ENCODE data around the gene NODAL. TPM values are rescaled to one million over a fixed set of nuclear protein-coding genes. Genes with fewer than 3 reads are reported as not detected.

The NODAL gene
- total and polyA plus RNA-seq, 2 of the 4 experiments (the other 2 are of a cell fraction): not detected

Other genes starting within 250 kb of the NODAL start
- gene PPA1, start 208.3 kb downstream of the NODAL start, total RNA-seq (2012; rRNA removed): 102 and 211 TPM in 2 replicates
- 69.4 and 78.6 TPM in 2 replicates for gene PPA1, start 208.3 kb downstream of the NODAL start, polyA plus RNA-seq (2012; rRNA removed)
- not detected in 2 replicates for gene NPFFR1, start 157.7 kb downstream of the NODAL start, total RNA-seq (2012; rRNA removed)
- not detected in 2 replicates for gene NPFFR1, start 157.7 kb downstream of the NODAL start, polyA plus RNA-seq (2012; rRNA removed)
- gene LRRC20, start 59.1 kb downstream of the NODAL start, total RNA-seq (2012; rRNA removed): 6.9 and 9.5 TPM in 2 replicates
- 11.5 and 12.4 TPM in 2 replicates for gene LRRC20, start 59.1 kb downstream of the NODAL start, polyA plus RNA-seq (2012; rRNA removed)
- 15.6 and 20.8 TPM in 2 replicates for gene EIF4EBP2, start 37.5 kb downstream of the NODAL start, total RNA-seq (2012; rRNA removed)
- gene EIF4EBP2, start 37.5 kb downstream of the NODAL start, polyA plus RNA-seq (2012; rRNA removed): 10.4 and 13.7 TPM in 2 replicates
- gene PALD1, start 37.1 kb upstream of the NODAL start, total RNA-seq (2012; rRNA removed): under 0.01 and 0.18 TPM in 2 replicates
- gene PALD1, start 37.1 kb upstream of the NODAL start, polyA plus RNA-seq (2012; rRNA removed): 0.12 and 0.14 TPM in 2 replicates
- not detected in 2 replicates for gene PRF1, start 161.1 kb upstream of the NODAL start, total RNA-seq (2012; rRNA removed)
- gene PRF1, start 161.1 kb upstream of the NODAL start, polyA plus RNA-seq (2012; rRNA removed): not detected in 2 replicates
- gene ADAMTS14, start 230.8 kb upstream of the NODAL start, total RNA-seq (2012; rRNA removed): under 0.01 TPM in 2 replicates
- gene ADAMTS14, start 230.8 kb upstream of the NODAL start, polyA plus RNA-seq (2012; rRNA removed): 0.31 and 0.33 TPM in 2 replicates

Data from IMR-90 (cell line).